AG04449 (cell line): Measurements from ENCODE around the gene PDZD2.
"Not testable (repeated sequence)": the region's sequence is repeated elsewhere in the genome, so short reads cannot be mapped to it uniquely, and the experiment has no call there.

Experiments
- CTCF ChIA-PET: fragments of 350-600 bp; formaldehyde crosslinking; extraction: SDS; loops from one replicate; lab custom pipeline; 2021; ENCODE audit warnings: antibody characterized with exemption; lab: Yijun Ruan, JAX
- POLR2A ChIA-PET: fragments of 400-600, 350-600 bp; formaldehyde crosslinking; extraction: SDS; loops from one replicate; lab custom pipeline; 2020; ENCODE audit warnings: antibody characterized with exemption, inconsistent platforms; lab: Yijun Ruan, JAX
- DNase-seq: peaks from one replicate; pipeline ENCODE4 v3.0.0-alpha.2; 2010; ENCODE audit warnings: low read depth, low spot score
- H3K4me3 ChIP-seq: 2 replicates; pipeline ENCODE4 v1.5.1; 2011; ENCODE audit warnings: low read depth, mild to moderate bottlenecking, control low read depth, low read length
- TF ChIP-seq, protein P1 (sequence below): IDR thresholded peaks from one replicate; pipeline ENCODE4 v1.5.1; 2011; ENCODE audit warnings: mild to moderate bottlenecking, moderate library complexity, low read length, control low read depth, inconsistent platforms; ENCODE audit not compliant: insufficient read depth; ENCODE audit errors: missing control alignments

PDZD2 gene

DNA sequence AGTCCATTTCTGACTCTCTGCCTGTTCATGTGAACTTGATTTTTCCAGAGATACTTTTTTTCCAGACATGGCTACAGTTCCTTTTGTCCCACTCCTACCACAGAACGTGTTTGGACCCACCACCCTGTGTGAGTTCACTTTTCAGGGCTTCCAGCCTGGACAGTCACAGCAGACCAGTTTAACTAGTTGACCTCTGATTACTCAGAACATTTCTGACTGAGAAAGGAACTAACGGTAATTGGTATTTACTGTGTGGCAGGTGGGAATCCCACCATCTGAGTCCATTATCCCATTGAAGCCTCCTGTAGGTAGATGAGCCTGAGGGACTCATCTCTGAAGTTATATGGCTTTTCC, 325.1 kb downstream of the PDZD2 start:
- H3K4me3 ChIP-seq, result no peak overlapping the region
- DNase-seq, result no peak
- ChIA-PET CTCF (no interaction called here), POLR2A (no interaction called here)
- TF ChIP-seq, protein P1, sequence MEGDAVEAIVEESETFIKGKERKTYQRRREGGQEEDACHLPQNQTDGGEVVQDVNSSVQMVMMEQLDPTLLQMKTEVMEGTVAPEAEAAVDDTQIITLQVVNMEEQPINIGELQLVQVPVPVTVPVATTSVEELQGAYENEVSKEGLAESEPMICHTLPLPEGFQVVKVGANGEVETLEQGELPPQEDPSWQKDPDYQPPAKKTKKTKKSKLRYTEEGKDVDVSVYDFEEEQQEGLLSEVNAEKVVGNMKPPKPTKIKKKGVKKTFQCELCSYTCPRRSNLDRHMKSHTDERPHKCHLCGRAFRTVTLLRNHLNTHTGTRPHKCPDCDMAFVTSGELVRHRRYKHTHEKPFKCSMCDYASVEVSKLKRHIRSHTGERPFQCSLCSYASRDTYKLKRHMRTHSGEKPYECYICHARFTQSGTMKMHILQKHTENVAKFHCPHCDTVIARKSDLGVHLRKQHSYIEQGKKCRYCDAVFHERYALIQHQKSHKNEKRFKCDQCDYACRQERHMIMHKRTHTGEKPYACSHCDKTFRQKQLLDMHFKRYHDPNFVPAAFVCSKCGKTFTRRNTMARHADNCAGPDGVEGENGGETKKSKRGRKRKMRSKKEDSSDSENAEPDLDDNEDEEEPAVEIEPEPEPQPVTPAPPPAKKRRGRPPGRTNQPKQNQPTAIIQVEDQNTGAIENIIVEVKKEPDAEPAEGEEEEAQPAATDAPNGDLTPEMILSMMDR, result no peak

DNA sequence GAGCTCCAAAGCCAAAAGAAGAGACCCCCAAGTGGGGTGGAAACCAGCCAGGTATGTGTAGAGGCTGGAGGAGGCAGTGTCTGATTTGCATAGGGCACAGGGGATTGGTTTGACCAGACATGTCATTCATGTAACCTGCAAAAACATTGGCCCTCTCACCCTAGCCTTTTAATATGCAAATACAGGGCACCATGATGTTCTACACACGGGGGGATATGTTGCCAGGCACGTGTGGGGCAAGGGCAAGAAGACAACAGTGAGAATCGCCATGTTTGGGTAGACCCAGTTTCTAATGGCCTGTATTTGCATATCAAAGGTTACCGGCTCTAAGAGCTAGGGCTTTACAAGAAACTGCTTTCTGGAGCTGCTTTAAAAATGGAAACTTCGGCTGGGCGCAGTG, 326.3 kb downstream of the PDZD2 start:
- ChIA-PET POLR2A (no interaction called here), CTCF (no interaction called here)
- TF ChIP-seq, protein P1, result no peak
- no peak overlapping the region for H3K4me3 ChIP-seq
- no peak for DNase-seq

DNA sequence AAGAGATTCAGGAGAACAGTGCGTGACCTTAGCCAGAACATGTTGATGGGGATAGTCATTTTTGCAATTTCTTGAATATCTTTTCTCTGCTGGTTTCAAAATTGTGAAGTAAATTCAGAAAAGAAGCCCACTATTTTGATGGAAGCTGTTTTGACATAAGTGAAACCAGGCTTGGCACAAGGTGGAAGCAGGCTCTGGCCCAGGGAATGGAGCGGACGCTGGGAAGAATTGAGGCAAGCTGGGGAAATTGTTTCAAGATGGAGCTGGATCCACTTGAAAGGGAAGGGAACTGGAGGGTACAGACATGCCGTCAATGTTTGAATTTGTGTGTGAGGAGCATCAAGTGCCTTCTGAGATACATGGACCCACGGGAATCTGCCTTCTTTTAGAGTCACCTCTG, 328.0 kb downstream of the PDZD2 start:
- no peak overlapping the region for H3K4me3 ChIP-seq
- POLR2A ChIA-PET, result no interaction called here
- CTCF ChIA-PET, result no interaction called here
- no peak for DNase-seq
- TF ChIP-seq, protein P1, result no peak

DNA sequence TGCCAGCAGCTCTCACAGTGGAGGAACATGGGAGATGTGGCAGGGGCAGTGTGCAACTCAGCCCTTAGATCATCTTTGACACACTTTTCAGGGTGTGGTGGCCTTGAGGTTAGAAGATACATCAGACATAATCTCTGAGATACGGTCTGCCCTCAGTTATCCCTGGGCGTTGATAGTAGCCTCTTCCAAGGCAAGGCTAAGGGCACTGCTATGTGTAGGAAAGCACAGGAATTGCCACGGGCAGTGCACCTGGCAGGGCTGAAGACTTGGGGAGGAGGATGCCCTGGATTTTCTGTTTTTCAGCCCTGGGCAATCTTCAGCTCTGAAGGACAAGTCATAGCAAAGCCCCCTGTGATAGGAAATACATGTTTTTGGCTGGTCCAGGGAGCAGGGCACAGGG, 328.5 kb downstream of the PDZD2 start:
- CTCF ChIA-PET, result no interaction called here
- TF ChIP-seq, protein P1, result no peak

DNA sequence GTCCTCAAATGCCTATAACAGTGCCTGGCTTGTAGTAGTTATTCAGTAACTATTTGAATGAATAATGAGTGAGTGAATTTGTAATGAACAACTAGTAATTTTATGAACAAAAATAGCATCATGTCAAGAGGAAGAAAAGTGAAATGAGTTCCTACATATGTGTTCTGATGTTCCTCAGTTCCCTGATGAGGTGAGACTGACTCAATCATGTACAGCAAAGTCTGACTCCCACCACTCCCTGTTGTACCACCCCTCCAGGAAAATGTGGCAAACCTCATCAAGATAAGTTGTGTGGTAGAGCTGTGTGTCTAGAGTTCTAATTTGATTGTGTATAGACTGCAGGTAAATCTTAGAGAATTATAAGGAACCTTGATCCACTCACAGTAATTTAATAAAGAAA, 333.6 kb downstream of the PDZD2 start:
- POLR2A ChIA-PET, result no interaction called here
- H3K4me3 ChIP-seq, result no peak overlapping the region
- TF ChIP-seq, protein P1, result no peak
- CTCF ChIA-PET, result no interaction called here
- no peak for DNase-seq

More for the DNA sequence above, 328.5 kb downstream of the PDZD2 start:
- no peak overlapping the region for H3K4me3 ChIP-seq
- POLR2A ChIA-PET, result no interaction called here
- DNase-seq, result no peak

DNA sequence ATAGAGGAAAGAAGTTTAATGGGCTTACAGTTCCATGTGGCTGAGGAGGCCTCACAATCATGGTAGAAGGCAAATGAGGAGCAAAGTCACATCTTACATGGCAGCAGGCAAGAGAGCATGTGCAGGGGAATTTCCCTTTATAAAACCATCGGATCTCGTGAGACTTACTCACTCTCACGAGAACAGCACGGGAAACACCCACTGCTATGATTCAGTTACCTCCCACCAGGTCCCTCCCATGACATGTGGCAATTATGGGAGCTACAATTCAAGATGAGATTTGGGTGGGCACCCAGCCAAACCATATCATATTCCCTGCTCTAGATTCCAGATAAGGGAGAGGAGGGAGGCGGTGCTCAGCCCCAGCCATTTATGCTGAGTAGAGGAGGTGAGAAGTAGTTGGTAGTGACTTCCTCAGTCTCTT, 336.3 kb downstream of the PDZD2 start:
- POLR2A ChIA-PET, CTCF ChIA-PET, H3K4me3 ChIP-seq, DNase-seq: not testable (repeated sequence)

DNA sequence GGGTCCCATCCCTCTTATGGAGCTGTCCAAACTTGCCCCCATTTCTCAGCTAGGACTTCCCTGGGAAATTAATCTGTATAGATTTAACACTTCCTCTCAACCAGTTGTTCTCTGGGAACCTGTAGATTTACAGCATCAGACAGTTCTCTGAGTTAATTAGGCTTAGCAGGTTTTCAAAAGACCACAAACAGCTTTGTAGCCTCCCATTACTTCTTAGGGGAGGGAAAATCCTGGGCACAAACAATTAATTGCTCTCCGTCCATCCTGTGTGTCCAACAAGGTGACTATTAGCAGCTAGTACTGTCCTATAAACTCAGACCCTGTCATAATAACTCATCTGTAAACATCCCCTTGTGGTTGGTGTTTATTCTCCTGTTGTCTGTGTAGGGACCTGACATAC, 337.2 kb downstream of the PDZD2 start:
- TF ChIP-seq, protein P1, result no peak
- no peak for DNase-seq
- ChIA-PET CTCF (interaction anchor here (2.1 kb wide), 1 partner anchor 117 kb away, joined by 6 read pairs; no protein-coding TSS in a partner anchor), POLR2A (no interaction called here)
- H3K4me3 ChIP-seq, result no peak overlapping the region
